ENCODE results near the gene PEAK3. TPM values are rescaled to one million over a fixed set of nuclear protein-coding genes. Genes with fewer than 3 reads are reported as not detected.

PEAK3 gene
- total and polyA plus RNA-seq, 4 donors: 0.11 to 0.20 (median 0.16) TPM; not detected in 1

DNA sequence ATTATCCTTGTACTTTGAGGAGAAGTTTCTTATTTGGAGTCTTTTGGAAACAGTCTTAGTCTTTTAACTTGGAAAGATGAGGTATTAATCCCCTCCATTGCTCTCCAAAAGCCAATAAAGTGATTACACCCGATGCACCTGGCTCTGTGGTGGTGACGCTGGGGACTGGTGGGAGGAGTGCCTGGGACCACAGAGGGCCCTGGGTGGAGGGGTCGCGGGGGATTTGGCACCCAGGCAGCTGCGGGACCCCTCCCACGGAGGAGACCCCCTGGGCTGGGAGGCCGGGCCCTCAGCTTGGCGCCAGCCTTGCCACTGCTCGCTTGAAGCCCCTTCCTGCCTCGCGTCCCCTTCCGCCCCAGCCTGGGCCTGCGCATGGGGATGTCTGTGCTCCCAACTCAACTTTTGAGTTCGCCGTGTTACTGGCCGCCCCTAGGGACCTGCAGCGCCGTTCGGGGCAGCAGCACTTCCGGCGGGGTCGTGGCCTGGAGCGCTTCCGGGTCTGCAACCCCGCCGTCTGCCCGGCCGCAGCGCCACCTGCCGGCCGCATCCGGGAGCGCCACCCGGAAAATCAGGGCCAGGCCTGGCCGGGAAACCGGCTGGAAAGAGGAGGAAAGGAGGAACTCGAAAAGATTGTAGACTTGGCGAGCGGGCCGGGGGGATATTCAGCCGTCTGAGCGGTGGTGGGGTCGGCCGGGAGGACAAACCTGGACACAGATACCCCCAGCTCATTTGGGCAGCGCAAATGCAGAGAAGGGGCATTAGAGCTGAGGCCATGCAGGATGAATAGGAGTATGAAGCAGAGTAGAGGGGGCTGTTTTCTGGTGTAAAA lies 8.4 kb downstream of the PEAK3 start:
- WGBS (ENCODE audit: insufficient coverage): 10% methylated on average over 45 of the region's 45 CpGs
- H3K4me1 ChIP-seq (ENCODE audit: control insufficient read depth, insufficient read depth, low read length): peaks cover 52% of the 10 kb centered on the region
- H3K27ac ChIP-seq (ENCODE audit: low read depth, low read length): peak overlapping the region; percentile 7
- no peaks in the 10 kb centered on the region for H3K9me3 ChIP-seq (ENCODE audit: control insufficient read depth, insufficient read depth, low read length)
- H3K36me3 ChIP-seq (ENCODE audit: control insufficient read depth, insufficient read depth, low read length): peaks cover 65% of the 10 kb centered on the region
- no peaks in the 10 kb centered on the region for H3K27me3 ChIP-seq (ENCODE audit: control insufficient read depth, insufficient read depth, low read length)
- peak in 2 of 6 donors; percentile 79 to 81 for DNase-seq (ENCODE audit: low read depth in 4 of 6, low spot score in 6 of 6)
- no peak overlapping the region for H3K4me3 ChIP-seq (ENCODE audit: low read depth, low read length)

- WGBS (ENCODE audit: insufficient coverage): 35% methylated on average over 42 of the region's 43 CpGs
- DNase-seq (ENCODE audit: low read depth in 4 of 6, low spot score in 6 of 6): no peak
- Histone ChIP-seq H3K36me3 (ENCODE audit: control insufficient read depth, insufficient read depth, low read length) (peaks cover 54% of the 10 kb centered on the region), H3K4me3 (ENCODE audit: low read depth, low read length) (peak overlapping the region; percentile 96), H3K9me3 (ENCODE audit: control insufficient read depth, insufficient read depth, low read length) (no peaks in the 10 kb centered on the region), H3K27me3 (ENCODE audit: control insufficient read depth, insufficient read depth, low read length) (no peaks in the 10 kb centered on the region), H3K27ac (ENCODE audit: low read depth, low read length) (peak overlapping the region; percentile 88), H3K4me1 (ENCODE audit: control insufficient read depth, insufficient read depth, low read length) (peaks cover 63% of the 10 kb centered on the region)
Measured at GRCh38 chr19:2271234-2272103, 10.5 kb downstream of the PEAK3 start.

GRCh38 chr19:2270423-2271233 lies 11.3 kb downstream of the PEAK3 start:
- peak overlapping the region; percentile 96 for H3K4me3 ChIP-seq (ENCODE audit: low read depth, low read length)
- DNase-seq (ENCODE audit: low read depth in 4 of 6, low spot score in 6 of 6): peak in 2 of 6 donors; percentile 83 to 86
- H3K4me1 ChIP-seq (ENCODE audit: control insufficient read depth, insufficient read depth, low read length): peaks cover 61% of the 10 kb centered on the region
- H3K27me3 ChIP-seq (ENCODE audit: control insufficient read depth, insufficient read depth, low read length): no peaks in the 10 kb centered on the region
- peak overlapping the region; percentile 96 for H3K27ac ChIP-seq (ENCODE audit: low read depth, low read length)
- no peaks in the 10 kb centered on the region for H3K9me3 ChIP-seq (ENCODE audit: control insufficient read depth, insufficient read depth, low read length)
- under 1% methylated on average over 88 of the region's 88 CpGs for WGBS (ENCODE audit: insufficient coverage)
- peaks cover 47% of the 10 kb centered on the region for H3K36me3 ChIP-seq (ENCODE audit: control insufficient read depth, insufficient read depth, low read length)

- H3K36me3 ChIP-seq (ENCODE audit: control insufficient read depth, insufficient read depth, low read length): peaks cover 41% of the 10 kb centered on the region
- no peaks in the 10 kb centered on the region for H3K9me3 ChIP-seq (ENCODE audit: control insufficient read depth, insufficient read depth, low read length)
- H3K4me1 ChIP-seq (ENCODE audit: control insufficient read depth, insufficient read depth, low read length): peaks cover 56% of the 10 kb centered on the region
- H3K4me3 ChIP-seq (ENCODE audit: low read depth, low read length): peak overlapping the region; percentile 96
- no peak for DNase-seq (ENCODE audit: low read depth in 4 of 6, low spot score in 6 of 6)
- no peaks in the 10 kb centered on the region for H3K27me3 ChIP-seq (ENCODE audit: control insufficient read depth, insufficient read depth, low read length)
- WGBS (ENCODE audit: insufficient coverage): 0% methylated on average over 30 of the region's 30 CpGs
- H3K27ac ChIP-seq (ENCODE audit: low read depth, low read length): peak overlapping the region; percentile 96
Measured at GRCh38 chr19:2270157-2270422, 11.9 kb downstream of the PEAK3 start.

DNA sequence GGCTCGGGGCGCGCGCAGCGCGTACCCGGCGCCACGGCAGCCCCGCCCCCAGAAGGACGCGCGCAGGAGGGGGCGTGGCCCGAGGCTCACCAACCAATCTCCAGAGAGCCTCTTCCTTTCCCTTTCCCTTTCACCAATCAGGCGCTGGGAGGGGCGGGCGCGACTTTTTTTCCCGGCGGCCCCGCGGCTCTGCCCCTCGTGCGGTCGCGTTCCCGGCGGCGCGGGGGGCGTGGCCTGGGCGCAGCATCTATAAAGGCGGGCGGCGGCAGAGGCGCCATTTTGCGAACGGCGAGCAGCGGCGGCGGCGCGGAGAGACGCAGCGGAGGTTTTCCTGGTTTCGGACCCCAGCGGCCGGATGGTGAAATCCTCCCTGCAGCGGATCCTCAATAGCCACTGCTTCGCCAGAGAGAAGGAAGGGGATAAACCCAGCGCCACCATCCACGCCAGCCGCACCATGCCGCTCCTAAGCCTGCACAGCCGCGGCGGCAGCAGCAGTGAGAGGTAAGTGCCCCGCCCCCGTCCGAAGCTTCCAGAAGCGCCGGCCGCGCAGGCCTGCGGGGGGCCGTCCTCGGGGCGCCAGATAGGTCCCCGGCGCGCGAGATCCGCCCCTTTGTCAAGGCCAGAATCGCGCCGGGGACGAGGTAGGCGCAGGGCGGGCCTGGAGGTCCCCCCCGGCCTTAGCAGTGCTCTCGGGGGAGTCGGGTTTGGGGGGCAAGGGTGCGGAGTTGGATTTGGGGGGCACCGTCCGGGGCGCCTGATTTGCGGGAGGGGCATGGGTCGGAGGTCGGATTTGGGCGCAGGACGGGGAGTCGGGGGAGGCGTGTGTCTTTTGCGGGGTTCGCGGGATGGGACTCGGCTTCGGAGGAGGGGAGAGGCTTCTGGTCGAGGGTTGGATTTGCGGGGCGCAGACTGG lies 12.5 kb downstream of the PEAK3 start:
- Histone ChIP-seq H3K4me1 (ENCODE audit: control insufficient read depth, insufficient read depth, low read length) (peaks cover 52% of the 10 kb centered on the region), H3K9me3 (ENCODE audit: control insufficient read depth, insufficient read depth, low read length) (no peaks in the 10 kb centered on the region), H3K27me3 (ENCODE audit: control insufficient read depth, insufficient read depth, low read length) (no peaks in the 10 kb centered on the region), H3K4me3 (ENCODE audit: low read depth, low read length) (peak overlapping the region; percentile 96), H3K36me3 (ENCODE audit: control insufficient read depth, insufficient read depth, low read length) (peaks cover 37% of the 10 kb centered on the region), H3K27ac (ENCODE audit: low read depth, low read length) (peak overlapping the region; percentile 96)
- peak; percentile 91 to 99 (median 94) for DNase-seq (ENCODE audit: low read depth in 4 of 6, low spot score in 6 of 6)
- WGBS (ENCODE audit: insufficient coverage): 0% methylated on average over 103 of the region's 103 CpGs

DNA sequence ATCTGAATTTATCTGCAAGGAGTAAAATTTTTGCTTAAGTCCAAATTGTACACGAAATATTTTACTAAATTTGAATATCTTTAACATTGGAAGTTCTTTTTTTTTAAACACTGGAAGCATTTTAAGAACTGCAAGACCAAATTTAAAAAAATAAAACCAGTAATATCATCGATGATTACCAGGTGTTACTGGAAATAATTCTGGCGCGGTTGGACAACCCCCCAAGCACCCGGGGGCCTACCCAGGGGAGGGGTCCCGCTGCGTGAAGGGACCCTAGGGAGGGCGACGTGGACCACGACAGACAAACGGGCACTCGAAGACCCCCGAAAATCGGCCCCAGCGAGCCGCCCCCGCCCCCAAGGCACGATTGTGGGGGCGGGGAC lies 13.1 kb downstream of the PEAK3 start:
- H3K4me3 ChIP-seq (ENCODE audit: low read depth, low read length): peak overlapping the region; percentile 86
- peaks cover 45% of the 10 kb centered on the region for H3K4me1 ChIP-seq (ENCODE audit: control insufficient read depth, insufficient read depth, low read length)
- 0% methylated on average over 17 of the region's 19 CpGs for WGBS (ENCODE audit: insufficient coverage)
- DNase-seq (ENCODE audit: low read depth in 4 of 6, low spot score in 6 of 6): no peak
- H3K27ac ChIP-seq (ENCODE audit: low read depth, low read length): peak overlapping the region; percentile 71
- H3K9me3 ChIP-seq (ENCODE audit: control insufficient read depth, insufficient read depth, low read length): no peaks in the 10 kb centered on the region
- H3K27me3 ChIP-seq (ENCODE audit: control insufficient read depth, insufficient read depth, low read length): no peaks in the 10 kb centered on the region
- peaks cover 30% of the 10 kb centered on the region for H3K36me3 ChIP-seq (ENCODE audit: control insufficient read depth, insufficient read depth, low read length)

DNA sequence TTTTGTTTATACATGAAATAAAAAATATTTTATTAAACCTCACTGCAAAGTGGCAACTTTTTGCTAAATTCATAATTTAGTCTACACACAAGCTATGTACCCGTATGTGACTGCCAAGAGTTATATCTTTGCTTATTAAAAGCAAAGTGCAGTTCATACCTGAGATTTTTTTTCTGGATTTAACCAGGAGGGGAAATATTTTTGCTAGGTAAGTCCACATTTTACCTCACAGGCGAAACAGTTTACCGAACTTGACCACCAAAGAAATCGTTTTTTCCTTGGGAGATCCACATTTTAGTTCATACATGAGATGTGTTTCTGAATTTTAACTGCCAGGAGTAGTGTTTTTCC lies 13.5 kb downstream of the PEAK3 start:
- Histone ChIP-seq H3K9me3 (ENCODE audit: control insufficient read depth, insufficient read depth, low read length) (no peaks in the 10 kb centered on the region), H3K36me3 (ENCODE audit: control insufficient read depth, insufficient read depth, low read length) (peaks cover 26% of the 10 kb centered on the region), H3K27ac (ENCODE audit: low read depth, low read length) (no peak overlapping the region), H3K4me3 (ENCODE audit: low read depth, low read length) (peak overlapping the region; percentile 86), H3K27me3 (ENCODE audit: control insufficient read depth, insufficient read depth, low read length) (no peaks in the 10 kb centered on the region), H3K4me1 (ENCODE audit: control insufficient read depth, insufficient read depth, low read length) (peaks cover 41% of the 10 kb centered on the region)
- no peak for DNase-seq (ENCODE audit: low read depth in 4 of 6, low spot score in 6 of 6)
- no CpG with 5 or more reads among the region's 4 CpGs for WGBS (ENCODE audit: insufficient coverage)

DNA sequence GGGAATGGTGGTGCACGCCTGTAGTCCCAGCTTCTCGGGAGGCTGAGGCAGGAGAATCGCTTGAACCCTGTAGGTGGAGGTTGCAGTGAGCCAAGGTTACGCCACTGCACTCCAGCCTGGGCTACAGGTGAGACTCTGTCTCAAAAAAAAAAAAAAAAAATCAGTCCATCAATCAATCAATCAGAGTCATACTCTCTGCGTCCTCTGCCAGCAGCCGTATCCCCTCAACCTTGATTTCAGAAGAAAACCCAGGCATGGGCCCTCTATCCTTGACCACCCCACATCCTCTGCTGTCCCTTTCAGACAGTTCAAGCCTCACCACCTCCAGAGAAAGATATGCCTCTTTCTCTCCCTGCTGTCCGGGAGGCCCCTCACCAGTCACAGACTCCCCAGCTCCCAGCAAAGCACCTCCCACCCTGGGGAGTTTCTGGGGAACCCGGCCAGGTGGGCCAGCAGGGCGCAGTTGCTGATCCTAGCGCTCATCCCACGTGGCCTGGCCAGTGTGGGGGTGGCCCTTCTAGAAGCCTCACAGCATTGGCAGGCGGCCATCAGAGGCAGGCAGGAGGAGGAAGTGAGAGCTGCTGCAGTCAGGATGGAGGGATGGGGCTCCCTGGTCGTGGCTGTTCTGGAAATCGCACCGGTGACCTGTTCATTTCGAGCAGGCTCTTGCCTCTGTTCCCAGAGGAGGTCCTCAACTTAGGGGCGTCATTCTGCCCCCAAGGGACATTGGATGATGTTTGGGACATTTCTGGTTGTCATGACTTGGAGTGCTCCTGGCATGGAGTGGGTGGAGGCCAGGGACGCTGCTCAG lies 15.6 kb downstream of the PEAK3 start:
- H3K4me1 ChIP-seq (ENCODE audit: control insufficient read depth, insufficient read depth, low read length): peaks cover 20% of the 10 kb centered on the region
- peak in 1 of 6 donors; percentile 76 for DNase-seq (ENCODE audit: low read depth in 4 of 6, low spot score in 6 of 6)
- 68% methylated on average over 15 of the region's 18 CpGs for WGBS (ENCODE audit: insufficient coverage)
- H3K36me3 ChIP-seq (ENCODE audit: control insufficient read depth, insufficient read depth, low read length): peaks cover 5% of the 10 kb centered on the region
- H3K27me3 ChIP-seq (ENCODE audit: control insufficient read depth, insufficient read depth, low read length): no peaks in the 10 kb centered on the region
- no peaks in the 10 kb centered on the region for H3K9me3 ChIP-seq (ENCODE audit: control insufficient read depth, insufficient read depth, low read length)
- H3K4me3 ChIP-seq (ENCODE audit: low read depth, low read length): no peak overlapping the region
- peak overlapping the region; percentile 6 for H3K27ac ChIP-seq (ENCODE audit: low read depth, low read length)

Measured in spinal cord (tissue), 10 donors.